Stimulated activated CD8-positive, alpha-beta memory T cell treated with anti-CD3 and anti-CD28 coated beads, Interleukin-2, amount 100 ng/mL, for 48 hours (primary cell): ENCODE data around the gene PIP5K1B.
"Not testable (repeated sequence)": the region's sequence is repeated elsewhere in the genome, so short reads cannot be mapped to it uniquely, and the experiment has no call there.

ENCODE experiments used
- DNase-seq, 2 donors: peaks; one replicate each; pipeline ENCODE4 v3.0.0-alpha.2; 2020; ENCODE audit warnings: low read depth in 2 of 2

PIP5K1B gene

DNA sequence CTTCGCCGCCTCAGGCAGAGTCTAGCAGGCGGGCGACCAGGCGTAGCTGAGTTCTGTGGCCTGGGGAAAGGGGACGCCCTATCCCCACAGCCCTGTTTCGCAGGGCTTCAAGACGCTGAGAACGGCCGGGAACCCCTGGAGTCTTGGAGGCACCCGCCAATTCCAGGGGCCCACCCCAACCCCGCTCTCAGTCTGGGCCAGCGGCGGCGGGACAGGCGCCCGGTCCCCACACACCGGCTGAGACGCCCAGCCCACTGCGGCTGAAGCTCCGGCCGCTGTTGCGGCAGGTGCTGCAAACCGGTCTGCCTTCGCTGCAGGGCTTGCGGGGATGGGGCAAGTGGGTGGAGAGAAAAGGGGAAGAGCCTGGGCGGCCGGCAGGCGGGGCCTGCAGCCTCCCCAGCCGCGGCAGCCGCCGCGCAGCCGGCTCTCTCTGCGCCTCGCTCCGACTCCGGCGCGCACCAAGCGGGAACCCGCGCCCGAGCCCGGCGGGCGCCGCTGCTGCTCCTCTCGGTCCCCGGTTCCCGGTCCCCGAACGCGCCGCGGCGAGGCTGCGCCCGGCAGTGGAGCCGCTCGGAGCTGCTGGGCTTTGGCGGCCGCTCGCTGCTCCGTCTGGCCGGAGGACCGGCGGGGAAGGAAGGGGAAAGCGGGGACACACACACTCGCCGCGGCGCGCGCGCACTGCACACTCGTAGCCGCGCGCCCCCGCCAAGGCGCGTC lies at the start of gene PIP5K1B:
Gene PIP5K1B (plus strand): TSS at position 427 of the 717 bp plus-strand sequence. CDS start 117,375 bp downstream, outside the sequence.
- peak in 1 of 2 donors; percentile 35 for DNase-seq

- no peak for DNase-seq
Measured at GRCh38 chr9:68664036-68664435, 41.0 kb upstream of the PIP5K1B start.

DNA sequence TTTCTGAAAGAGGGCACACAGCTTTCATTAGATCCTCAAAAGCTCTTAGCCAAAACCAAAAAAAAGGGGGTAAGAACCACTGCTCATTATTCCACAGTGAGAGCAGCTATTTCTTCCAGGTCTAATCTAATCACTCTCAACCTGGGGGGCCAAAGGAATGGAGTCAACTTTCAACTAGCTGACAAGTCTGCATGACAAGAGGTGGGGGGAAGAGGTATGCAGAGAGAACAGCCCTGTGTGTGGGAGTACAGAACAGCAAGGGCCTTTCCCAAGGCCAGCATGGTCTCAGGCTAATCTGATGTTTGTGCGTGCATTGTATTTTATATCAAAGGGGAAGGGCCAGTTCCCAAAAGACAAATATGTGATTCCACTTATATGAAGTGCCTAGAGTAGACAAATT lies 36.9 kb upstream of the PIP5K1B start:
- DNase-seq, result no peak

DNA sequence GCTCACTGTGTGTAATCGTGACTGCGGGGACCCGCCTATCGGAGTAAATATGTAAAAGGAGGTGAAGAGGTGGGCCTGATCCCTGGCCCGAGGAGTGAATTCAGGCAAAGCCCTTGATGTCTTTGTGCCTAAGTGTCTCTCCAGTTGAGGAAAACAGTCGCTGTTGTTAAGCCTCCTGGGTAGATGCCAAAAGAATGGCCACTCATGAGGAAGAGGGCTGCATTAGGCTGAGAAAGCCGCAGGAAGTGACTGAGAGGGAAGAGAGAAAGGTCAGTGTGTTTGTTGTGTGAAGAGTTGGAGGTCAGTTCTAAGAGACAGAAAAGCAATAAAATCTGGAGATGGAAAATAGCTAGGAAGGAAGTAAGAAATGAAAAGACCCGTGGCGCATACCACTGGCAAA lies 35.8 kb upstream of the PIP5K1B start:
- DNase-seq, result no peak

DNA sequence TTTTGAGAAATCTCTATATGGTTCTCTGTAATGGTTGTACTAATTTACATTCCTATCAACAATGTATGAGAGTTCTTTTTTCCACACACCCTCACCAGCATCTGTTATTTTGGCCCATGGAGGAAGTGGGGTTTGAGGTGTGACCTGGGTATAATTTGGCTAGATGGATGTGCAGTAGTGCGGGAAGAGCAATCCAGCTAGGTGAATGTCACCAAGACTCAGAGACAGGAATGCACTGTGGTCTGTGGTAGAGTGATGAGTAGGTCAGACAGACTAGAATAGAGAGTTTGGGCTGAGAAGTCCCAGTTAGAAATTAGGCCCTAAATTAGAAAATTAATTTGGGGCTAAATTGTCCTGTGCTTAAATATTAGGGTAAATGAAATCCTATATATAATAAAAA lies 32.8 kb upstream of the PIP5K1B start:
- DNase-seq, result no peak

DNA sequence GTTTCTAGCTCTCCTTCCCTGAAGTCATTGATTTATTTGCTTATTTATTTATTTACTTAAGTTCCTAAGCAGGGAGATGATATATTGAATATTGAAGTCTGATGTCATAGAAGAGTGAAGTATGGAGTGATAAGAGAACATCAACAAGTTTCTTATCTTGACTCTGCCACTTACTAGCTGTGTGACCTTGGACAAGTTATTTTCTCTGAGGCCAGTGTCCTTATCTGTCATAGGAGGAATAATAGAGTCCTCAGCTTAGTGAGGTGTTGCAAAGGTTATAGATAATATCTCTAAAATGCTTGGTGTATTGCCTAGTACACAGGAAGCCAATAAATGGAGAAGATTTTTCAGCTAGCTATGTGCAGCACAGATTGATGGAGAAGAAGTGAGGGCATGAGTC lies 32.4 kb upstream of the PIP5K1B start:
- no peak for DNase-seq

GRCh38 chr9:68678430-68678829 lies 26.6 kb upstream of the PIP5K1B start:
- DNase-seq, result no peak

- DNase-seq, result no peak
Measured at GRCh38 chr9:68683433-68683832, 21.6 kb upstream of the PIP5K1B start.

DNA sequence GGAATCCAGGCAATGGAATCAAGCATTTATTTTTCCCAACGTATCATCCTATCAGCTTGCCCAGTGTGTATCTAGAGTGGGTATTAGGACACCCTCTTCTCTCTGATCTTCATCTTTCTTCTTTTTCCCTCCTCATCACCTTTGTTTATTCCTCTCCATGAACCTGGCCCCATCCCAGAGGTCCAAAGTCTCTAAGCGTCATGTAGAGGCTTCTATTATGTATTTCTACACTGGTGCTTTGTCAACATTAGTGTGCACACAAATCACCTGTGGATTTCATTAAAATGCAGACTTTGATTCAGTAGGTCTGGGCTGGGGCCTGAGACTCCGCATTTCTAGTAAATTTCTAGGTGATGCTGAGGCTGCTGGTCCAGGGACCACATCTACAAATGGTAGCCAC lies 19.8 kb upstream of the PIP5K1B start:
- no peak for DNase-seq

- DNase-seq, result no peak
Measured at GRCh38 chr9:68685770-68686169, 19.3 kb upstream of the PIP5K1B start.

DNA sequence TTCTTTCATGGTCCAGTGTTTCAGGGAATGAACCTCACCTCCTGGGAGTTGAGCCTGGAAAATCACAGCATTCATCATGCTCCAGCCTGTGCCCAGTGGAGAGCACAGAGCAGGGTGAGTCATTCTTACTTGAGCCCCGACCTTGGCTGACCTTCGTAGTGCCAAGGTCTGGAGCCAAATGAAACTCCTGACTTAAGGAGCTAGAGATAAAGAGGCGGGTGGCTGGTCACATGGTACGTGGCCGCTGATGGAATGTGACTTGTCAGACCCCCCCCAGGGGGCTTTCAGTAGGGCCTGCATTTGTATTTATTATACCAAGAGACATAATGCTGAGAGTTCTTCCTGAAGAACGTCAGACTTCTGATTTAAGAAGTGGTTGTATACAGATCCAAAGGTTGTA lies 15.0 kb upstream of the PIP5K1B start:
- no peak for DNase-seq

DNA sequence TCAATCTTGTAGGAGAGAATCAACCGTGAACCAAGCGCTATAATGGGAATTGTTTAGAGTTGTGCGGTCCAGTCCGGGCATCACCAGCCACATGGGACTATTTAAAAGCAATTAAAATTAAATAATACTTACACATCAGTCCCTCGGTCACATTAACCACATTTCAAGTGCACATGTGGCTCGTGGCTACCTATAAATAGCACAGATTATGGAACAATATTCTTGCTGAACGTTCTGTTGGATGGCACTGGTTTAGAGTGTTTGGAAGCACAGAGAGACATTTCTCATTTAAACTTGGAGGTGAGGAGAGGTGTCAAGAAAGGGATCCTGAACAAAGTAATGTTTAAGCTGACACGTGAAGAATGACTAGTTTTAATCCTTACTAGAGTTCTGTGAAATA lies 12.5 kb upstream of the PIP5K1B start:
- DNase-seq, result no peak

DNA sequence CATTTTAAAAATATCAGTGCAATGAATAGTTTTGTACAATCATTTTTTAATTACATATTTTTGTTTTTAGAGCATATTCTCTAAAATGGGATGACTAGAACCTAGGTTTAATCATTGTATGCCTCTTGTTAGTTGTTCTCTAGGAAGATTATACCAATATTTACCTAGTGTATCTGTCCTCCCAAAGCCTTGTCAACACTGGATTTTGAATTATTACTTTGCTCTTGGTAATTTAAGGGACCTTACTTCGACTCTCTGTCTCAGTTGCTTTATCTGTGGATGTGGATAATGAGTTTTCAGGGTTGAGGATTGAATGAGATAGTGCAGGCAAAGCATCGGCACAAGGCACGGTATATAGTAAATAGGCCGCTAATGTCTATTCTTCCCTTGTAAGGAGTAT lies 10.9 kb upstream of the PIP5K1B start:
- DNase-seq, result no peak

- DNase-seq, result no peak
Measured at GRCh38 chr9:68697851-68698250, 7.2 kb upstream of the PIP5K1B start.

- DNase-seq, result no peak
Measured at GRCh38 chr9:68698943-68699509, 6.0 kb upstream of the PIP5K1B start.

- DNase-seq, result not testable (repeated sequence)
Measured at GRCh38 chr9:68699625-68700024, 5.4 kb upstream of the PIP5K1B start.

GRCh38 chr9:68702493-68702892 lies 2.5 kb upstream of the PIP5K1B start:
- no peak for DNase-seq

GRCh38 chr9:68703672-68704071 lies 1.4 kb upstream of the PIP5K1B start:
- no peak for DNase-seq

GRCh38 chr9:68704498-68704813 lies 584 bp upstream of the PIP5K1B start:
- no peak for DNase-seq

DNA sequence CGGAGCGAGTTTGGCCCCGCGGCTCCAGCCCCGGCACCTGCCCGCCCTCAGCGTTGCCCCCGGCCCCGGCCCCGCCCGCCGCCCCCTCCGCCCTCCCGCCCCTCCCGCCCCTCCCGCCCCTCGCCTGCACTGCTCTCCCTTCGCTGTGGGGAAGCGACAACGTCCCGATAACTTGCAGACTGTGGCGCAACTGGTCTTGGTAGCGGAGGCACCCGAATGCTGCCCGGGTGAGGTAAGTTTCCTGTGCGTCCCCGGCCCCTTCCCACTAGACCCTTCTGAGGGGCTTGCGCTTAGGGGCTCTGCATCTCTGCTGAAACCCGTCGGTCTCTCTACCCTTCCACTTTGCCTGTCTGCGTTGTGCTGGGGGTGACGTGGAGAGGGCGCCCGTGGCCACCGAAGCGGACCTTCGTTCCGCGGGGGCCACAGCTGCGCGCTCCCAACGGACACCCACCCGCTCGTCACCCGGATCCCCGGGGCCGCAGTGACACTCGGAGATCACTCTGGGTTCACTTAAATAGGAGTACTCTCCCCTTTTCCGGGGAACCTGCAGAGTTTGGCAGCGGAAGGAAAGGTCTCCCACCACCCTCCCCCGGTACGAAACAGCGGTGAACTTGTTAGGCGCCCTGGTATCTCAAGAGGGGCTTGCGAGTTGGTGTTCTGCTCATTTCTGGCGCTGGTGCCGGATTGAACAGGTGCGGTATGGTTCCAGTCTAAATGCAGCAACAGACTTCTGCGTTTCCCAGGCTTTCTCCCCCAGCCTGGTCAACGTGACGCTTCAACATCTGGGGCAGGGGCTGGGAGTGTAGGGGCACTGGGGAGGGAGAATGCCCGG lies 707 bp downstream of the PIP5K1B start:
- no peak for DNase-seq

DNA sequence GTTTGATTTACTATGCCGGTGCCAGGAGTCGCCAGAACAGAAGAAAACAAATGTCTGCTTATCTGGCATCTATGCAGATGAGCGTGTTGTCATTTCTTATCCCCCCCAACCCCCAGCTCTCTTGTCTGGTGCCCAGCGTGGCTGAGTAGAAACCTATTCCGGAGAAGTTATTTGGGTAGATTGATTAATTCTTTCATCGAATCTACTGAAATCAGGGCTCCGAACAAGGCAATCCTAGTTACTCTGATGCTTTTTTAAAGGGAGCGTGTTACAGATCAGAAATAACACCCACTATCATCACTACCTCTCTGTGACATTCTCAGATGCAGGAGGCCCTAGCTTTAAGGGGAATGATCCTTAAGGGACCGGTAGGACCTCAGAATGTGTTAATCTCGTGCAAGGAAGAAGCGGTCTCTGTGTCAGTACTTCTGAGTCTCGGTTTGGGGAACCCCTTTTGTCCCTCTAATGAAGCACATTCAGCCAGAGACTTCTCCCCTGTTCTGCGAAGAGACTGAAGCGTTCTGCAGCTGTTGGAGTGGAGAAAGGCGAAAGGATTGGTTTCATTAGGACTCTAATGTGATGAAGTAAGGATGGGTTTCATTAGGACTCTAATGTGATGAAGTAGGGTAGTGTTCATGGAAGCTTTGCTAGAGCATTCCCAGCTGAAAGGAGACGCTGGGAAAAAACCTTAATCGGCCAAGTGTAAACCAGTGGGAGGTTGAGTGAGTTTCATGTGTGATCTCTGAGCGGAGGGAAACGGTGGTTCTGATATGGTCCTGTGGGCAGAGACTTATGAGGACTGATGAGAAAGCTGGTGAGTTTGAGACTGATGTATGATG lies 1.5 kb downstream of the PIP5K1B start:
- DNase-seq, result no peak
